Central memory CD4-positive, alpha-beta T cell (primary cell): ENCODE measurements around the gene AHDC1.
A peak's percentile ranks its signal among the peaks of the same experiment; 100 is the strongest.
"Not testable (repeated sequence)": the region's sequence is repeated elsewhere in the genome, so short reads cannot be mapped to it uniquely, and the experiment has no call there.

ENCODE experiments used
- DNase-seq: peaks from one replicate; pipeline ENCODE4 v3.0.0; 2022

Gene AHDC1

GRCh38 chr1:27633640-27634176 lies 29.8 kb upstream of the AHDC1 start:
- DNase-seq: no peak

DNA sequence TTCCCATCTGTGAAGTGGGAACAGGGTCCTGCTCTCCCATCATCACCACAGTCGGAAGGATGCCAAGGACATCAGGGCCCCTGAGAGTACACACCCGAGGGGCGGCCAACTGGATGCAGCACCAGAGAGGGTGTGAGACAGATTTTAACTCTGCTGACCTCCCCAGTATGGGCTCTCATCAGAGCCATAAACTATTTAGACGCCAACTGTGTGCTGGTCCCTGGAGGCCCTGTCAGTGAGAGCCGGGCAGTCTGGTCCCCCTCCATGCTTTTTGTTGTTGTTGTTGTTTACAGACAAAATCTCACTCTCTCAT lies 29.3 kb upstream of the AHDC1 start:
- DNase-seq: no peak

GRCh38 chr1:27632387-27633297 lies 28.7 kb upstream of the AHDC1 start:
- peak; percentile 8 for DNase-seq

GRCh38 chr1:27630859-27631491 lies 27.0 kb upstream of the AHDC1 start:
- DNase-seq: no peak

GRCh38 chr1:27628712-27629111 lies 24.8 kb upstream of the AHDC1 start:
- no peak for DNase-seq

GRCh38 chr1:27627733-27628132 lies 23.8 kb upstream of the AHDC1 start:
- not testable (repeated sequence) for DNase-seq

DNA sequence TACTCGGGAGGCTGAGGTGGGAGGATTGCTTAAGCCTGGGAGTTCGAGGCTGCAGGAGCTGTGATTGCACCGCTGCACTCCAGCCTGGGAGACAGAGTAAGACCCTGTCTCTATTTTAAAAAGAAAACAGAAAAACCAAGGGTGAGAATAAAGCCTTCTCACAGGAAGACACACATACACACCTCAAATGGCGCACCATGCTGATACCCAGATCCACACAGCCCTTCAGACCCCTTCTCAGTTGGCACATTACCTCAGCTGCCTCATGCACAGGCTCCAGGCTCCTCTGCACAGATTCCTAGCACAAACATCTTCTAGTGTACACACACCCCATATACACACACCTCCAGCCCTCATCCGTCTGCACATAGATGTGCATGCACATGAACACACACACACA lies 23.1 kb upstream of the AHDC1 start:
- no peak for DNase-seq

- DNase-seq: no peak
Observed at GRCh38 chr1:27626031-27626935, 22.3 kb upstream of the AHDC1 start.

DNA sequence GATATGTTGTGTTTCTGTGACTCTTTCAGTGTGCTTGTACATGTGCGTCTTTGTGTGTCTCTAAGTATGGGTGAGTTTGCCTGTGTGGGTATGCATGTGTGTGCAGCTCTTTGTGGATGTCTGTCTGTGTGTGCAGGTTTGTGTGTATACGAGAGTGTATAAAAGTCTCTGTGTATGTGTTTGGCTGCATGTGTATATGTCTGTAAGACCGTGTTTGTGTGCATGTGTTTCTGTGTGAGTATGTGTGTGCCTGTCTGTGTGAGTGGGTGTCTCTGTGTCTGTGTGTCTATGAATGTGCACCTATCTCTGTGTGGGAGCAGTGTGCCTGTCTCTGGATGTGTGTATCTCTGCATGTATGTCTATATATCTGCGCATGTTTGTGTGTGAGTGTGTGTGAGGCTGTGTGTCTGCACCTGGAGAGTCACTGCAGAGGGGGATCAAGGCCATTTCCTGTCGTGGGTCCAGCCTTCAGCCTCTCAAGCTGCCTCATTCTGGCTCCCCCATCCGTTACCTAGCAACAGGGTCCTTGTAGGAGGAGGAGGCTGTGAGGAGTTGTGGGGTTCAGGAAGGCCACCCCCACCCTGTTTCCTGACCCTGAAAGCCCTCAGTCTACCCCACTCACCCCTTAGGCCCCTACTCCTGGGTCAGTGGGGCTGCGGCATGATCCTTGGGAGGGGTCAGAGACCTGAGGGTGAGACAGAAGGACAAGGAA lies 20.7 kb upstream of the AHDC1 start:
- no peak for DNase-seq

GRCh38 chr1:27623327-27624212 lies 19.6 kb upstream of the AHDC1 start:
- DNase-seq: no peak

DNA sequence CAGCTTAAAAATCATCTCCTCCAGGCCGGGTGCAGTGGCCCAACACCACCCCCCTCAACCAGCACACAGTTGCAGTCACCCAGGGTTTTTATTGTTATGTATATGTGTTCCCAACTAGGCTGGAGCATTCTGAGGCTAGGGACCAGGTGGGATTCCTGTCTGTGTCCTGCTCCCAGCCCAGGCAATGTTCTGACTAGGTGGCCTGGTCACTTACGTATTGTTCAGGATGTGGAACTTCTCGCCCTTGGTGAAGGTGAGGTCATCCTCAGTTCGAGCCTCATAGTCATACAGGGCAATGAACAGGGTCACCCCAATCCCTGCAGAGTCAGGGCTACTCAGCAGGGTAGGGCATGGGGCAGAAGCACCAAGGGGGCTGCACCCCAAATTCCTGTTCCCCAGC lies 18.9 kb upstream of the AHDC1 start:
- no peak for DNase-seq

DNA sequence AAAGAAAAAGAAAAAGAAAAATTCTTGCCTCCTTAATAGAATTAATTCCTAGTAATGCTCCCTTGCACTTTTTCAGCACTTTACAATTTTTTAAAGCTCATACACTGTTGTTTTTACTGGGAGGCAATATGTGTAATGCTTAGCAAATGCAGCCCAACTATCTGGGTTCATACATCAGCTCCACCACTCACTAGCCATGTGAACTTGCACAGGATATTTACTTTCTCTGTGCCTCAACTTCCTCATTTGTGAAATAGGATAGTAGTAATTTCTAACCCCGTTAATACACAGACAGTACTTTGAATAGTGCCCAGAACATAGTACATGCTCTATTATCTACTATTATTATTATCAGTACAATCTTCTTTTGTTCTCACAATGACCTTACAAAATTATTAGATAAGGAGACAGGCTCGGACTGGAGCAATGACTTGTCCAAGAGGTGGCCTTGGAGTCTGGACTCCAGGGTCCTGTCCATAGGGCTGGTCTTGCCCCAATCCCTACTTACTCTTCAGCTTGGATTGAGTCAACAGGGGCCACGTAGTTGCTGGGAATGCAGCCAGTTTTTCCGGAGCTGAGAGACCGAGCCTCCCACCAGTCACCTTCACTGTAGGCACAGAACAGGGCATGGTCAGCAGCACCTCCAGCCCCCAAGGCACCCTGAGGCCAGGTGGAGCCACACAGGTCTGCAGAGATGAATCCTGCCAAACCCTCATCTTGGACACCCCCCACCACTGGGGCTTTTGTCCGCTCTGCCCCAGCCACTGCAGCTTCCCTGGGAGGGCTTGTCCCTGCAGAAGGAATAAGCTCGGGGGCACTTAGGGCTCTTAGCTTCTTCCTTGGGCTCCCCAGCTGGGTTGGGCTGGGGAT lies 17.3 kb upstream of the AHDC1 start:
- no peak for DNase-seq

DNA sequence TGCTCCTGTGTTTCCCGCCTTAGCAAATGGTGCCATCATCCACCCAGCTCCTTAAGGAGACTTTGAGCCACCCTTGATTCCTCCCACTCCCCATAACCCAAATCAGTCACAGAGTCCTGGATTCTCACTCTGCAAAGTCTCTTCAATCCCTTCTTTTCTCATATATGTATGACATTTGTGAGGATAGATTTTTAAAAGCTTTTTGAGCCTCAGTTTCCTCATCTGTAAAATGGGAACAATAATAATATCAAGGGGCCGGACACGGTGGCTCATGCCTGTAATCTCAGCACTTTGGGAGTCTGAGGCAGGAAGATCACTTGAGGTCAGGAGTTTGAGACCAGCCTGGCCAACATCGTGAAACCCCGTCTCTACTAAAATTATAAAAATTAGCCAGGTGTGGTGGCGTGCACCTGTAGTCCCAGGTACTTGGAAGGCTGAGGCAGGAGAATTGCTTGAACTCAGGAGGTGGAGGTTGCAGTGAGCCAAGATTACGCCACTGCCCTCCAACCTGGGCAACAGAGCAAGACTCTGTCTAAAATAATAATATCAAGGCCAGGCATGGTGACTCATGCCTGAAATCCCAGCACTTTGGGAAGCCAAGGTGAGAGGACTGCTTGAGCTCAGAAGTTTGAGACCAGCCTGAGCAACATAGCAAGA lies 16.0 kb upstream of the AHDC1 start:
- DNase-seq: not testable (repeated sequence)

DNA sequence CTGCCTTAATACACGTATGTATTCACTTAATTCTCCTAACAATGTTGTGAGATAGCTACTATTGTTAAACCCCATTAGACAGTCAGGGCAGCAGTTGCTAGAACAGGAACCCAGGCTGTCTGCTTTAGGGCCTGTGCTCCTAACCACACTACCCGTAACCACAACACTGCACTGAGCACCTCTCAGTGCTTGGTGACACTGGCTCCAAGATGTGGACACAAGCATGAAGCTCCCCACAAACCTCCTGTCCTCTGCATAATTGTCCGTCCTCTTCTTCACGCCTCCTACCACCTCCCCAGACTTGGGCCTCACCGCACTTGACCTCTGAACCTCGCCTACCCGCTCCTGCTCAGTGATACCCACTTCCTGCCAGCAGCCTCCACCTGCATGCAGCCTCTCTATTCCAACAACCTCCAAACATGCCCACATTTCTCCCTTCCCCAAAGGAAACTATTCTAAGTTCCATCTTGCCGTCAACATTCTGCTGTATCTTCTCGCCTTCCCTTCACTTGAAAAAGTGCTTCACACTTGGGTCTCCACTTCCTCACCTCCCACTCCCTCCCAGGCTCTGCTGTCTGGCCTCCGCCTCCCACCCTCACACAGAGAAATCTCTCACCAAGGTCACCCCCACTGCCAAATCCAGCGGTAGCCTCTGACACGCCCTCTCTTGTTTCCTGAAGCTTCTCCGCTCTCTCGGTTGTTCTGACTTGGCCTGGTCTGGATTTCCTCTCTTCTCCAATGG lies 14.6 kb upstream of the AHDC1 start:
- peak; percentile 58 for DNase-seq

- no peak for DNase-seq
Observed at GRCh38 chr1:27617420-27617819, 13.5 kb upstream of the AHDC1 start.

DNA sequence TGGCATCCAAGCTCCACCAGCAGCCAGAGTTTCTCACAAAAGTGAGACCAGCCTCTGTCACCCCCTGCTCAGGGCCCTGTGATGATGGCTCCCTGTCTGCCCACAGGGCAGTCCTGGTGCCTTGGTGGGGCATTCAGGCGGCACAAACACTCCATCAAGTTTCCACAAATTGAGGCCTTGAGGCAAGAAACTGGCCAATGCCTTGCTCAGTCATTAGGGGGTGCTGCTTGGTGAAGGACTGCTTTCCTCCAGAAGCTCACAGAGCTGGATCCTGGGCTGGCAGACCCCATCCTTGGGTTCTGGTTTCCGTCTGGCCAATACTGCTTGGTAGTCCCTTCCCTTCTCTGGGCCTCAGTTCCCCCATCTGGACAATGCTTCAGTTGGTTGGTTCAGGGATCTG lies 12.5 kb upstream of the AHDC1 start:
- DNase-seq: no peak

- DNase-seq: no peak
Observed at GRCh38 chr1:27615346-27616192, 11.6 kb upstream of the AHDC1 start.
